Kidney epithelial cell (primary cell): ENCODE measurements around the gene MRPS11. TPM values are rescaled to one million over a fixed set of nuclear protein-coding genes. Genes with fewer than 3 reads are reported as not detected.

Experiments used
- DNase-seq: peaks from one replicate; pipeline ENCODE4 v3.0.0-alpha.2; 2010; ENCODE audit warnings: low read depth
- H3K27me3 ChIP-seq: 2 replicates; pipeline ENCODE4 v1.6.0; 2011; ENCODE audit warnings: low read length; ENCODE audit not compliant: control insufficient read depth, insufficient read depth
- H3K36me3 ChIP-seq: 2 replicates; pipeline ENCODE4 v1.5.1; 2011; ENCODE audit warnings: low read length; ENCODE audit not compliant: control insufficient read depth, insufficient read depth
- H3K4me3 ChIP-seq: 2 replicates; pipeline ENCODE4 v1.5.1; 2011; ENCODE audit warnings: low read depth, mild to moderate bottlenecking, control low read depth, low read length
- total RNA-seq: library from RNA; depleted of rRNA; stranded (reverse); fragments of >200 nt; gene quantifications from 2 replicates; pipeline ENCODE4 v1.2.3, GENCODE V29; 2015
- TF ChIP-seq, protein P1 (sequence below): IDR thresholded peaks from 2 replicates; pipeline ENCODE4 v1.5.1; 2011; ENCODE audit warnings: mild to moderate bottlenecking, moderate library complexity, low read length, control low read depth, inconsistent platforms; ENCODE audit not compliant: insufficient read depth, poor library complexity, severe bottlenecking

The MRPS11 gene
- total RNA-seq, 1 donor from 2014 or later, result 40.5 TPM

DNA sequence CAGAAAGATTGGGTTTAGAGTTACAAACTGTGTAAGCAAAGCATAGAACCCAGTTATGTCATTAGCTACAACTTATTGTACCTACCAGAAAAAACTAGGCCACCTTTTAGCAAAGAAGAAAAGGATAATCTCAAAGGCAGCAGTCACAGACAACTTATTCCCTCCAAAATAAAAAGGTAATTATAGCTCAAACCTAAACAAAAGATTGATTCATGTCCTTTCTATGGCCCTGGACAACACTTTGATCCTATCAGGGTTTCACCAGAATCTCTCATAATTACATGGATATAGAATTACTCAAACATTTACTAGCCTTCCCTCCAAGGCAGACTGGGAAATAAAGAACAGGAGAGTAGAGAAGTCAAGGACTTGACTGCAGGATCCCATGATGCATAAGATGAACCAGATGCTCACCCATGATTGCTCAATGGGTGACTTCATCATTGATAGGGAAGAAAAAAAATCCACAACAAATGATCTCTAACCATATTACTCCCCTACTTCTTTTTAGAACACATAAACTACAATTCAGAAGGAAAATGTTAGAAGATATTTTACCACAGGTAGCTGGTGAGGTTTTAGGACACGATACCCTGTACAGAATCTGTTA is 61.6 kb downstream of the MRPS11 start:
- no peak overlapping the region for H3K4me3 ChIP-seq
- DNase-seq, result no peak
- no peaks in the 10 kb centered on the region for H3K27me3 ChIP-seq
- H3K36me3 ChIP-seq, result no peaks in the 10 kb centered on the region
- TF ChIP-seq, protein P1, sequence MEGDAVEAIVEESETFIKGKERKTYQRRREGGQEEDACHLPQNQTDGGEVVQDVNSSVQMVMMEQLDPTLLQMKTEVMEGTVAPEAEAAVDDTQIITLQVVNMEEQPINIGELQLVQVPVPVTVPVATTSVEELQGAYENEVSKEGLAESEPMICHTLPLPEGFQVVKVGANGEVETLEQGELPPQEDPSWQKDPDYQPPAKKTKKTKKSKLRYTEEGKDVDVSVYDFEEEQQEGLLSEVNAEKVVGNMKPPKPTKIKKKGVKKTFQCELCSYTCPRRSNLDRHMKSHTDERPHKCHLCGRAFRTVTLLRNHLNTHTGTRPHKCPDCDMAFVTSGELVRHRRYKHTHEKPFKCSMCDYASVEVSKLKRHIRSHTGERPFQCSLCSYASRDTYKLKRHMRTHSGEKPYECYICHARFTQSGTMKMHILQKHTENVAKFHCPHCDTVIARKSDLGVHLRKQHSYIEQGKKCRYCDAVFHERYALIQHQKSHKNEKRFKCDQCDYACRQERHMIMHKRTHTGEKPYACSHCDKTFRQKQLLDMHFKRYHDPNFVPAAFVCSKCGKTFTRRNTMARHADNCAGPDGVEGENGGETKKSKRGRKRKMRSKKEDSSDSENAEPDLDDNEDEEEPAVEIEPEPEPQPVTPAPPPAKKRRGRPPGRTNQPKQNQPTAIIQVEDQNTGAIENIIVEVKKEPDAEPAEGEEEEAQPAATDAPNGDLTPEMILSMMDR, result no peak

Other genes starting within 250 kb of the MRPS11 start
- 0.34 TPM in 1 of 2 replicates, not detected in the other for gene NTRK3, start 211.0 kb upstream of the MRPS11 start, total RNA-seq
- 22.2 and 24.5 TPM in 2 replicates for gene MRPL46, start 320 bp upstream of the MRPS11 start, total RNA-seq
- gene DET1, start 79.0 kb downstream of the MRPS11 start, total RNA-seq, result 5.9 and 6.0 TPM in 2 replicates
- gene AEN, start 153.6 kb downstream of the MRPS11 start, total RNA-seq, result 78.2 and 78.7 TPM in 2 replicates
- 22.3 and 36.0 TPM in 2 replicates for gene ISG20, start 171.3 kb downstream of the MRPS11 start, total RNA-seq